ENCODE results near the gene EML1.

The EML1 gene

GRCh38 chr14:99793213-99794150 is at the start of gene EML1:
EML1 (plus strand) TSS chr14:99793413; CDS start chr14:99793477, 64 bp downstream.
- no peak for TF ChIP-seq CTCF (IDR thresholded peaks at IDR 0.05; ENCODE audit: low read depth, low read length)
- H3K4me3 ChIP-seq (ENCODE audit: low read depth, low read length), result peak within 1 kb of the TSS; percentile 79

GRCh38 chr14:99744199-99744872 is 48.9 kb upstream of the EML1 start:
- H3K4me3 ChIP-seq (ENCODE audit: low read depth, low read length), result no peak overlapping the region
- TF ChIP-seq CTCF (IDR thresholded peaks at IDR 0.05; ENCODE audit: low read depth, low read length), result no peak

- H3K4me3 ChIP-seq (ENCODE audit: low read depth, low read length), result no peak overlapping the region
- TF ChIP-seq CTCF (IDR thresholded peaks at IDR 0.05; ENCODE audit: low read depth, low read length), result no peak
Observed at GRCh38 chr14:99744873-99745224, 48.4 kb upstream of the EML1 start.

GRCh38 chr14:99745307-99745951 is 47.8 kb upstream of the EML1 start:
- no peak for TF ChIP-seq CTCF (IDR thresholded peaks at IDR 0.05; ENCODE audit: low read depth, low read length)
- H3K4me3 ChIP-seq (ENCODE audit: low read depth, low read length), result no peak overlapping the region

- no peak overlapping the region for H3K4me3 ChIP-seq (ENCODE audit: low read depth, low read length)
Observed at GRCh38 chr14:99747167-99747566, 46.0 kb upstream of the EML1 start.

GRCh38 chr14:99747582-99748330 is 45.5 kb upstream of the EML1 start:
- no peak overlapping the region for H3K4me3 ChIP-seq (ENCODE audit: low read depth, low read length)
- no peak for TF ChIP-seq CTCF (IDR thresholded peaks at IDR 0.05; ENCODE audit: low read depth, low read length)

More at GRCh38 chr14:99747167-99747566, 46.0 kb upstream of the EML1 start:
- no peak for TF ChIP-seq CTCF (IDR thresholded peaks at IDR 0.05; ENCODE audit: low read depth, low read length)

Measured in WI38 (cell line).